GM12878 (cell line): ENCODE measurements around the gene ITPRIP.

Experiments used
- CTCF ChIP-seq, 3 experiments: IDR thresholded peaks in 2 of 3; conservative IDR thresholded peaks in 1 of 3; 2 replicates each; pipeline ENCODE4 v1.5.1; 2011; ENCODE audit warnings: low read depth in 3 of 3, low read length in 3 of 3, mild to moderate bottlenecking in 3 of 3, control low read depth in 2 of 3, moderate library complexity in 2 of 3, inconsistent platforms in 1 of 3, mixed read lengths in 1 of 3; ENCODE audit not compliant: control insufficient read depth in 2 of 3, insufficient read depth in 1 of 3; ENCODE audit errors: extremely low read depth in 1 of 3
- FOS ChIP-seq: IDR thresholded peaks from 3 replicates; pipeline ENCODE4 v1.6.1; 2011; ENCODE audit warnings: borderline replicate concordance; ENCODE audit not compliant: insufficient read length; ENCODE audit errors: extremely low read depth
- IKZF2 ChIP-seq, 2 experiments: fragments of 450-650 bp; IDR thresholded peaks; 2 replicates each; pipeline ENCODE4 v1.6.1; 2017; ENCODE audit warnings: mild to moderate bottlenecking in 2 of 2, moderate library complexity in 2 of 2
- MTA3 ChIP-seq: IDR thresholded peaks from 2 replicates; pipeline ENCODE4 v1.6.1; 2012; ENCODE audit warnings: low read length, inconsistent platforms, borderline replicate concordance
- POLR2A ChIP-seq: IDR thresholded peaks from 2 replicates; pipeline ENCODE4 v1.6.1; 2011; ENCODE audit warnings: low read depth, mild to moderate bottlenecking, low read length
- POLR2AphosphoS5 ChIP-seq: IDR thresholded peaks from 2 replicates; pipeline ENCODE4 v1.6.1; 2011; ENCODE audit warnings: mild to moderate bottlenecking, low read length, inconsistent platforms
- RAD51 ChIP-seq: fragments of 450-650 bp; IDR thresholded peaks from 2 replicates; pipeline ENCODE4 v1.6.1; 2016; ENCODE audit warnings: moderate library complexity, mild to moderate bottlenecking, inconsistent platforms
- REST ChIP-seq: IDR thresholded peaks from 2 replicates; pipeline ENCODE4 v1.6.1; 2012; ENCODE audit warnings: mild to moderate bottlenecking, low read depth, low read length
- RFX5 ChIP-seq: IDR thresholded peaks from 2 replicates; pipeline ENCODE4 v1.6.1; 2011; ENCODE audit warnings: low read depth, low read length, improper control_type of control experiment
- SPI1 ChIP-seq: IDR thresholded peaks from 2 replicates; pipeline ENCODE4 v1.6.1; 2011; ENCODE audit warnings: low read depth, mild to moderate bottlenecking, low read length, moderate library complexity, borderline replicate concordance; ENCODE audit not compliant: insufficient read depth
- SREBF2 ChIP-seq: IDR thresholded peaks from 2 replicates; pipeline ENCODE4 v1.6.1; 2012; ENCODE audit warnings: mild to moderate bottlenecking, low read length
- SRF ChIP-seq, 2 experiments: IDR thresholded peaks; 2 replicates each; pipeline ENCODE4 v1.6.1; 2011; ENCODE audit warnings: low read depth in 2 of 2, low read length in 2 of 2, mild to moderate bottlenecking in 1 of 2, moderate library complexity in 1 of 2
- TCF3 ChIP-seq: IDR thresholded peaks from 2 replicates; pipeline ENCODE4 v1.6.1; 2012; ENCODE audit warnings: low read depth, mild to moderate bottlenecking, low read length, borderline replicate concordance; ENCODE audit not compliant: insufficient read depth
- TCF7 ChIP-seq: IDR thresholded peaks from 2 replicates; pipeline ENCODE4 v1.6.1; 2014; ENCODE audit warnings: antibody characterized with exemption, borderline replicate concordance

GRCh38 chr10:104333032-104333727 lies 5.1 kb downstream of the ITPRIP start:
- TF ChIP-seq CTCF (IDR thresholded peaks at IDR 0.05 in 2 of 3, conservative IDR thresholded peaks at IDR 0.05 in 1 of 3; ENCODE audit: control insufficient read depth in 2 of 3, extremely low read depth in 1 of 3, insufficient read depth in 1 of 3, low read depth in 3 of 3, low read length in 3 of 3): no peak
- no peak for TF ChIP-seq SPI1
- no peak for TF ChIP-seq SREBF2
- no peak for TF ChIP-seq MTA3
- TF ChIP-seq TCF7: no peak
- TF ChIP-seq SRF (IDR thresholded peaks at IDR 0.05; ENCODE audit: low read depth in 2 of 2, low read length in 2 of 2): no peak
- TF ChIP-seq IKZF2 (IDR thresholded peaks at IDR 0.05): no peak
- no peak for TF ChIP-seq REST
- no peak for TF ChIP-seq TCF3
- TF ChIP-seq FOS: no peak
- no peak for TF ChIP-seq POLR2A
- no peak for TF ChIP-seq RFX5
- no peak for TF ChIP-seq RAD51
- no peak for TF ChIP-seq POLR2AphosphoS5
